Tongue (tissue), 2 donors: ENCODE results near the gene GPC5. TPM values are rescaled to one million over a fixed set of nuclear protein-coding genes. Genes with fewer than 3 reads are reported as not detected.

Experiments
- DNase-seq: peaks from one replicate; pipeline ENCODE4 v3.0.0-alpha.2; 2015
- total RNA-seq: library from RNA; depleted of rRNA; stranded (reverse); fragments of >200 nt; gene quantifications from one replicate; pipeline ENCODE4 v1.2.3, GENCODE V29; 2014

Gene GPC5
- total RNA-seq, 1 donor from 2014 or later, result 5.4 TPM

- DNase-seq, result no peak
Measured at GRCh38 chr13:92387245-92387644, 988.8 kb downstream of the GPC5 start.

DNA sequence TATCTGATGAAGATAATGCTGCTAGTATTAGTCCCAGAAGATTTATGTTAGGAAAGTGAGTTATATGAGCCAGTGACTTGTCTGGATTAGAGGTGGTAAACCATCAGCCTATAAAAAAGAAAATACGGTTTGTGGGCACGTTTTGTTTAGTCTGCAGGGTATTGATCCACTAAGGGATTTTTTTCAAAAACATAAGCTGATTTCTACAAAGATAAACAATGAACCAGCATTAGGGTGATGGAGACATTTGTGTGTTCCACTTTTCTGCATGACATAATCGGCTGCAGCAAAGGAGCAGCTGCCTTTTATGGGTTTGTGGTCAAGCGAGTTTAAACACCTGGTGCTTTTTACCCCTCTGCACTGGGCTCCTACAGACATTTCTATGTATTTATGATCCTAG lies 991.8 kb downstream of the GPC5 start:
- no peak for DNase-seq

DNA sequence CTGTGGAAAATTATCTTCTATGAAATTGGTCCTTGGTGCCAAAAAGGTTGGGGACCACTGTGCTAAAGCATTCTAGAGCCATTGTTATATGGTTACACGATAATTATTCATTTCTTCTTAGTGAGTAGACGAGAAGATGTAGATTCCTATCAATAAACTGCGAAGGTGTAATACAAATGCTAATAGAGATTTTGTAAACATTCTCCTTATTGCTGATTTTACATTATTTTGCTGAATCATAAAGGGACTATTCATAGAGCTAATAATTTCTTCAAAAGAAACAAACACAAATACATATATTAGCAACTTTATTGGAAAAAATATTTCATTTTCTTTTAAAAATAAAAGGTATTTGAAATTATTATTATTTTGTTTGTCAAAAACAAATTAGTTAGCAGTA lies 1005.2 kb downstream of the GPC5 start:
- DNase-seq, result no peak

- DNase-seq, result no peak
Measured at GRCh38 chr13:92407858-92408257, 1009.4 kb downstream of the GPC5 start.

- DNase-seq, result no peak
Measured at GRCh38 chr13:92412481-92412880, 1014.1 kb downstream of the GPC5 start.

- DNase-seq, result no peak
Measured at GRCh38 chr13:92412996-92413395, 1014.6 kb downstream of the GPC5 start.

- no peak for DNase-seq
Measured at GRCh38 chr13:92413452-92413851, 1015.0 kb downstream of the GPC5 start.

GRCh38 chr13:92414851-92415250 lies 1016.4 kb downstream of the GPC5 start:
- no peak for DNase-seq

DNA sequence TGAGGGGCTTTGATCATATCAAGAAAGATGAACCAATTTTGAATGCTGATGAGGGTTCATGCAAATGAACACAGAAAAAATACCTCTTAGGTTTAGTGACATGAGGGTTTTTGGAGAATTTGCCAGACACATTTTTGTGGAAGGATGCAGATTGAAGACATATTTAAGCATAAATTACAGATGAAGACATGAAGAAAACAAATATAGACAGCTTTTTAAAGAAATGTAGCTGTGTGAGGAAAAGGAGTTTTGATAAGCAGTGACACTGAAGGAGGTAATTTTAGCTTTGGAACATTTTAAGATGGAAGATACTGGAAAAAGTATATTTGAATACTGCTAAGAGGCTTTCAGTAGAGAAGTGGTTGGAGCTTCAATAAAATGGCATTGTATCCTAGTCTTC lies 1017.4 kb downstream of the GPC5 start:
- DNase-seq, result no peak

- DNase-seq, result no peak
Measured at GRCh38 chr13:92418818-92419412, 1020.5 kb downstream of the GPC5 start.

GRCh38 chr13:92429231-92429630 lies 1030.8 kb downstream of the GPC5 start:
- DNase-seq, result no peak

- DNase-seq, result no peak
Measured at GRCh38 chr13:92433386-92433785, 1035.0 kb downstream of the GPC5 start.

DNA sequence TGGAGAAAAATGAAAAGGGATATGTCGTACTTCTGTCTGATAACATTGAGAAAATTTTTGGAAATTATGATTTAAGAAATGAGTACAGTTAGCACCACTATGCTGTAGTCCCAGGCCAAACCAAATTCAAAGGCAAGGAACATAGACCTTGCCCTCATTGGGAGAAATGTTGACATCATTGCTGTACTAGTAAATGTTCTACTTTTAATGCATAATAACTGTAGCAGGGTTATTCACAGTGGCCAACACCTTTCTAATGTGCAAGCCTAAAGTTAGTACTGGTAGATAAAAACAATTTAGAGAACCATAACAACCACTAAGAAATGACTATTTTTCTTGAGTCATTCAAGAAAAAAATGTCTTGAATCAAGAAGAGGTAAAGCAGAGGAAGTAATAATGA lies 1035.5 kb downstream of the GPC5 start:
- no peak for DNase-seq

GRCh38 chr13:92436924-92437323 lies 1038.5 kb downstream of the GPC5 start:
- DNase-seq, result no peak

GRCh38 chr13:92444244-92444643 lies 1045.8 kb downstream of the GPC5 start:
- no peak for DNase-seq

GRCh38 chr13:92451060-92451459 lies 1052.6 kb downstream of the GPC5 start:
- DNase-seq, result peak; percentile 9

GRCh38 chr13:92452840-92453239 lies 1054.4 kb downstream of the GPC5 start:
- DNase-seq, result no peak

DNA sequence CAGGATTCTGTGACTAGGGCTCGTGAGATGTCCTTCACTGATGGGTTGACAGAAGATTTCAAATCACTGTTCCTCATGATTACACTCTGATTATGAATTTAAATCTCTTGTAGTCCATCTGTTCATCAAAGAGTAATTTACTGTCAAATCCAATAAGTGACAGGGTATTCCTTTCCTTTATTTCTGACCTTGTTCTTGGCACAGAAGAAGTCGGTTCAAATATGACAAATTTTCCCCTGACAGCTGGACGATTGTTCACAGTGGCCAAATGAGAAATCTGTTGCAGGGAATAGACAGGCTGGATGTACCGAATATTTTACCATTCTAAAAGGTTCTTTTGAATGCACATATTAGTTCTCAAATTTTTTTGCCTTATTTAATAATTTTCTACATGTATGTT lies 1060.9 kb downstream of the GPC5 start:
- no peak for DNase-seq

DNA sequence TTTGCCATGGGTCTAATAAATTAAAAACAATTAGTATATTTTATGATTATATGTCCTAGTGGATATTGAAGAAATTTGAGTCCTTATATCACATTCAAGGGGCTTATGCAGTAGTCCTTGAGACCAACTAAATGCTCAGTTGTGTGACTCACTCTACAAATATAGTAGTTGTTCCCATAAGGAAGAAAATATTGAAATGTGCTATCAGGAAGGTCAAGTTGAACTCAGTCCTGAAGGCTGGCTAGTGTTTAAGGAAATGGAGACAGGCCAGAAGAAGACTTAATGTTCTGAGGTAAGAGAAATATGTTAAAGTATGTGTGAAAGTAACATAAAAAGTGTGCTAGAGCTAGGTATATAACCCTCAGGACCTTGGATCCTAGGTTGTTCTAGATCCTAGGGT lies 1062.1 kb downstream of the GPC5 start:
- DNase-seq, result no peak

GRCh38 chr13:92461402-92461801 lies 1063.0 kb downstream of the GPC5 start:
- DNase-seq, result no peak

DNA sequence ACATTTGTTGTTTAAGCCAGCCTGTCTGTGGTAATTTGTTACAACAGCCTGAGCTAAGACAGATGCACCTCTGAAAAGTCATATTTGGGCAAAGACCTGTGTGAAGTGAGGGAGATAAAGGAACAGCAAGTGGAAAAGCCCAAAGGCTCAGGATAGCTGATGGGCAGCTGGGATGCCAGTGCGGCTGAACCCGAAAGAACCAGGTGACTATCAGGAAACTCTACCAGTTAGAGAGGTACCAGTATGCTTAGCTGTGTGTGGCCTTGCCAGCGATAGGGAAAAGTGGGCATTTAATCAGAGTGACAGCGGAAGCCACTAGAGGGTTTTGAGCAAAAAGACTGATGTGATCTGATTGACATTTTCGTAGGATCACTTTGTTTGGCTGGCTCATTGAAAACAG lies 1063.4 kb downstream of the GPC5 start:
- DNase-seq, result no peak

GRCh38 chr13:92463134-92463533 lies 1064.7 kb downstream of the GPC5 start:
- DNase-seq, result peak; percentile 12

- no peak for DNase-seq
Measured at GRCh38 chr13:92473765-92474475, 1075.5 kb downstream of the GPC5 start.

DNA sequence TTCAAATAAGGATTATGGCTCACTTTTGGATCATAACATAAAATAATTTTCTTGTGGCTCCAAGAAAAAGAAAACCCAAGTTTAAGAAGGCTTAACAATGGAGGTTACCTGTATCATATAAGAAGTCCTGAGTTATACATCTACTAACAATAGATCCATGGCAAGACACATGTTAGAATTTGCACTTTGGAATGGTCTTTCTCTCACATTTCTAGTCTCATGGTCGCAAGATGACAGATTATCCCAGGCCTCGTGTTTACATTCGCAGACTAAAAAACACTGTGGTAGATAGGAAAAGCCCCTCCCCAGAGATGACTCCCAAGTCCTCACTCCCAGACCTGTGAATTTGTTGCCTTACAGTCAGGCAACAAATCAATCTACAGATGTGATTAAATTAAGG lies 1082.0 kb downstream of the GPC5 start:
- no peak for DNase-seq
